GM12874 (cell line): ENCODE results near the gene TSPAN8.

ENCODE experiments used
- CTCF ChIP-seq: IDR thresholded peaks from 2 replicates; pipeline ENCODE4 v1.5.1; 2011; ENCODE audit warnings: low read depth, mild to moderate bottlenecking, control low read depth, low read length, moderate library complexity; ENCODE audit not compliant: insufficient read depth

The TSPAN8 gene

DNA sequence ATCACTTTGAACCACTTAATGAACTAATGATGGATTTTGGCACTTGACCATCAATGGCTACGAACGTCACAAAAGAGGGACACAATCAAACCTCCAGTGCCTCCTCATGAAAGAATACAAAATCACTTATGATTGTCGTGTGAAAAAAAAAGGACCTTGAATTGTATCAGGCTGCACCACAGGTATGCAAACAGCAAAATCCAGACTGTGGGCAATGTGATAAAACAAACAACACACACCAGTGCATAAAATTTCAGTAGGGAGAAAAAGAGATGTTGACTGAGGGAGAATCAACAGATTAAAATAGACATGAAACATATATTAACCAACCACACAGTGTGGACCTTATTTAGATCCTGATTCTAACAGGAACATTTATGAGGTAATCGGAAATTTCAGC, 2.6 kb downstream of the TSPAN8 start:
- TF ChIP-seq CTCF: no peak

DNA sequence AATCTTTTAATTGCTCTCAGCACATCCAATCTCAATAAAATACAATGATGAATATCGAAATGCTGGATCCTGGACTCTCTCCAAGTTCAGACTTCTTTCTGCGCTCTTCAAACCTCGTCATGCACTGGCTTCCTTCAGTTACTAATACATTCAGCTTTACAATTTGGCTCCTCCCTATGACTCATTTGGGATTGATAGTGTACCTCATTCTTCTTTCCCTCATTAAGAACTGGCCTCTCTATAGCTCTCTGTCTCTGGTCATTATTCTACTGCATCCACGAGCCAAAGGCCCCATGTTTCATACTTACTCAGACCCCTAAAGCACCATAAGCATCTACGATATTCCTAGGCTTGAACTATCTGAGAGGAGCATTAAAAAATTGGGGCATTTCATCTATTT, 4.9 kb downstream of the TSPAN8 start:
- no peak for TF ChIP-seq CTCF

GRCh38 chr12:71144682-71145081, 13.1 kb downstream of the TSPAN8 start:
- no peak for TF ChIP-seq CTCF

DNA sequence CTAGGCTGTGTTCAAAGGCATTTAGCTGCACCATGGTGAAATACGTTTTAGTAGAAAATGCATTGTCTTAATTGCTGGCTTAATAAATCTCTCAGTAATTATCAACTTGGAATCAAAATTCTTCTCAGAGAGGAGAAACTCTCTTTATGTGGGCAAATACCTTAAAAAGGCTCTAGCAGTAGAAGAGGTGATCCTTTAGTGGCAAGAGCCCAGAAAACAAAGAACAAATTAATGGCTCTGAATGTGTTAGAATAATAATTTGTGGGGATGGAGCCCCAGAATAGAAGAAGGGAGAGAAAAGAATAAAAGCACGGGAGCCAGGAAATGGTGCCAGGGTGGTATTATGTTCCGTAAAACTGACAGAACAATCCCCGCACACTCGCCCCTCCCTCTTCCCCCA, 14.8 kb downstream of the TSPAN8 start:
- no peak for TF ChIP-seq CTCF

DNA sequence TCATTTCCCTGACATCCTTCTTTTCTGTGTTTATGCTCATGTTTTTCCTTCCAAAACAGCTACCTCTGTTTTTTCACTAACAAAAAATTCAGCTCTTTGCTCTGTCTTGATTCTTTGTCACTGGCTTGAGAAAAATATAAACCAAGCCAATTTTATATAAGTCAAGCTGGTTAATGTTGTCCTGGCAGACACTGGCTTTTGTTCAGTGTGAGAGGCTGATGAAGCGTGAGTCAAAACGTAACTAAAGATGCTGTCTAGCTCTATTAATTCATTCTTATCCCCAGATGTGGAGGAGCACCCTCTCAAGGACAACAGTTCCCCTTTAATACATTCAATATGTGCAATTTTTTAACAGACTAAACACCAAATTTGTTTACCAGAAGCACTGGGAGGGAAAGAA, 15.8 kb downstream of the TSPAN8 start:
- no peak for TF ChIP-seq CTCF

- TF ChIP-seq CTCF: no peak
Measured at GRCh38 chr12:71141378-71141926, 16.3 kb downstream of the TSPAN8 start.

GRCh38 chr12:71139153-71139735, 18.6 kb downstream of the TSPAN8 start:
- TF ChIP-seq CTCF: no peak
